Coronary artery (tissue), 2 donors: ENCODE data around the gene ADAMTS18.

Source experiments
- DNase-seq: peaks from one replicate; pipeline ENCODE4 v3.0.0-alpha.2; 2017; ENCODE audit warnings: low spot score
- H3K27ac ChIP-seq, 2 donors: fragments of 200-600 bp; sonication (generic); one replicate each; pipeline ENCODE4 v1.5.1; 2016 to 2019
- H3K4me3 ChIP-seq: fragments of 200-600 bp; sonication (generic); 2 replicates; pipeline ENCODE4 v1.5.1; 2016; ENCODE audit warnings: mild to moderate bottlenecking, moderate library complexity
- CTCF ChIP-seq: fragments of 200-600 bp; sonication (generic); IDR thresholded peaks from one replicate; pipeline ENCODE4 v1.5.1; 2019; ENCODE audit warnings: antibody characterized with exemption

The ADAMTS18 gene

GRCh38 chr16:77394699-77395098 is 40.1 kb downstream of the ADAMTS18 start:
- no peak for DNase-seq
- no peak for TF ChIP-seq CTCF
- H3K27ac ChIP-seq: no peak overlapping the region
- H3K4me3 ChIP-seq: no peak overlapping the region

GRCh38 chr16:77393955-77394354 is 40.9 kb downstream of the ADAMTS18 start:
- Histone ChIP-seq H3K4me3 (no peak overlapping the region), H3K27ac (no peak overlapping the region)
- TF ChIP-seq CTCF: no peak
- DNase-seq: no peak

GRCh38 chr16:77387815-77388209 is 47.0 kb downstream of the ADAMTS18 start:
- no peak for DNase-seq
- Histone ChIP-seq H3K4me3 (no peak overlapping the region), H3K27ac (no peak overlapping the region)
- TF ChIP-seq CTCF: no peak

- no peak for DNase-seq
- Histone ChIP-seq H3K4me3 (no peak overlapping the region), H3K27ac (no peak overlapping the region)
- no peak for TF ChIP-seq CTCF
Measured at GRCh38 chr16:77386831-77387814, 47.7 kb downstream of the ADAMTS18 start.

GRCh38 chr16:77385481-77385880 is 49.4 kb downstream of the ADAMTS18 start:
- DNase-seq: no peak
- H3K4me3 ChIP-seq: no peak overlapping the region
- TF ChIP-seq CTCF: no peak

GRCh38 chr16:77383606-77384187 is 51.1 kb downstream of the ADAMTS18 start:
- TF ChIP-seq CTCF: no peak
- no peak overlapping the region for H3K27ac ChIP-seq
- H3K4me3 ChIP-seq: no peak overlapping the region
- DNase-seq: no peak

More at GRCh38 chr16:77385481-77385880, 49.4 kb downstream of the ADAMTS18 start:
- no peak overlapping the region for H3K27ac ChIP-seq

GRCh38 chr16:77376358-77376757 is 58.5 kb downstream of the ADAMTS18 start:
- no peak overlapping the region for H3K27ac ChIP-seq
- TF ChIP-seq CTCF: no peak
- no peak for DNase-seq
- no peak overlapping the region for H3K4me3 ChIP-seq
